GM21515 (cell line): ENCODE measurements around the gene AIP.
"Not testable (repeated sequence)": the region's sequence is repeated elsewhere in the genome, so short reads cannot be mapped to it uniquely, and the experiment has no call there.

Experiments used
- ATAC-seq: cut with Tn5 transposase; IDR thresholded peaks from one replicate; pipeline ENCODE4 v1.9.1; 2021; ENCODE audit not compliant: unreplicated experiment

Gene AIP

GRCh38 chr11:67505605-67506396, 23.0 kb downstream of the AIP start:
- ATAC-seq, result no peak

DNA sequence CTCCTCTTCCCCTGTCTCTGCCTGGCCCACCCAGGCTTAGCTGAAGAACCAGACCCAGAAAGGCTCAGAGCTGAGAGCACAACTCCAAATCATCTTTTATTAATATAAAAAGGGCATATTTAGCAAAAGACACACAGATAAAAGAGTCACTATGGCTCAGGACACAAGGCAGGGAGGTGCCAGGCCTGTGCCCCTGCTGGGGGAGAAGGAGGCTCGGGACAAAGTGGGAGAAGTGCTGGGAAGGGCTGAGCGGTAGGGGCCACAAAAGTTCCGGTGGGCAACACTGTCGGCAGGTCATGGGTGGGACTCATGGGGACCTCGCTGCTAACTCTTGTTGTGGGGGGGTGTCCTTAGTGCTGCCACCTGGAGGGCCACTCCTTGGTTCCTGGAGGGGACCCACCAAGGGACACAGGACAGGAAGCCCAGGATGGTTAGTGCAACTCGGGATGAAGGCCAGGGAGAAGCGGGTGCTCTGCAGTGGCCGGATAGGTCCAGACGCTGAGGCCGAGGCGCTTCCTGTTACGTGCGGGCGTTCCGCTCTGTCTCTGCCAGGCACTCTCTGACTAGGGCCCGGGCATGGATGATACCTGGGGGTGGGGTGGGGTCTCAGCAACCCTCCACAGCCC, 23.7 kb downstream of the AIP start:
- no peak for ATAC-seq

DNA sequence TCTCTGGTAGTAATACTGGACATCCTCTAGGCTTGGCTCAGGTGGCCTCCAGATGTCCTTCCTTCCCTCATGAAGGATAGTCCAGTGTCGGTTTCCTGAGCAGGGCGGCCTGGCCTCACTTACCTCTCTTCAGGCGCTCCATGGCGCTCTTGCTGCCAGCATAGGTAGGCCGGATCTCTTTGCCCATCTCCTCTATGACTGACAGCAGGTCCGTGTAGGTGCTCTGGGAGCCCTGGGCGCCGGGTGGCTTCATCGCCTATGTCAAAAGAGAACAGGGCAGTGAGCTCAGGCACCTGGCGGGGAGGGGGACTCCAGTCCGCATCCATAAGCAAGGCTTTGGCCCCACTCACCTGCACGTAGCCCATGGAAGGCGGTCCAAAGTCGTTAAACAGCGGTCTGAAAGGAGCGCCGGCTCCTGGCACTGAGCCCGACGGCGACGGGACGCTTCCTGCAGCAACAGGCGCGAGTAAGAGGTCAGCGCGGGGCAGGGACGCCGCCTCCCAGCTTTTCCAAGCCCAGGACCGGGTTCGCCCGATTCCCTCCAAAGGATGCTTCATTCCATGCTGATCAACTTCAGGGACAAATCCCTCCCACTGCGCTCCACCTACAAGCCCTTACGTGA, 24.5 kb downstream of the AIP start:
- ATAC-seq, result no peak

- peak; percentile 76 for ATAC-seq
These were observed 25.1 kb downstream of the AIP start, which contains the start of gene CDK2AP2 for GRCh38 chr11:67507864-67508485. TSS of gene CDK2AP2 (minus strand) at chr11:67508162. CDS start at chr11:67508082, 80 bp downstream.

GRCh38 chr11:67508486-67509121, 25.8 kb downstream of the AIP start:
- ATAC-seq, result peak; percentile 32

DNA sequence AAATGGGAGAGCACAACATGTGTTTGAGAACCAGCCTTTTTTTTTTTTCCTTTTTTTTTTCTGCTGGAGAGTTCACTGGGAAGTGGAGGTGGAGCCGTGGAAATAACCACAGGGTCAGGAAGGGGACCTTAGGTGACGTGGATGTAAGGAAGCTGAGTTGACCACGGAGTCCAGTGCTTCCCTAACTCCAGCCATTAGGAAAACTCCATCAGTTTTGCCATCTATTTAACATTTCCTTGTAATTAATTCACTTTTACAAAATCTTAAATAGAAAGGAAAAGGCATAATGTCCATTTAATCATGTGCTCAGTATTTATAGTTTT, 27.2 kb downstream of the AIP start:
- no peak for ATAC-seq

GRCh38 chr11:67511558-67511957, 28.7 kb downstream of the AIP start:
- not testable (repeated sequence) for ATAC-seq

DNA sequence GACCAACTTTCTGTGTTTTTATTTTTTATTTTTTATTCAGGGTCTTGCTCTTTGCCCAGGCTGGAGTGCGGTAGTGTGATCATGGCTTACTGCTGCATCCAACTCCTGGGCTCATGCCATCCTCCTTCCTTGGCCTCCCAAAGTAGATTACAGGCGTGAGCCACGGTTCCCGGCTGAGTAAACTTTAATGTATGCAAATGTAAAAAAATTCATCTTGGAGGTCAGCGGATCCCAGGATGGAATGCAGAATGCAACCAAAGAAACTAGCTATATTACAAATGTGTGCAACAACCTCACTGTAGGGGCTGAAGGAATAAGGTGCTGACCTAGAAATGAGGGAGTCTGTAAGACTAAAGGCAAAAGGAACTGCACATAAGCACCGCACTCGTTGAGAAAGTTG, 31.3 kb downstream of the AIP start:
- ATAC-seq, result no peak

DNA sequence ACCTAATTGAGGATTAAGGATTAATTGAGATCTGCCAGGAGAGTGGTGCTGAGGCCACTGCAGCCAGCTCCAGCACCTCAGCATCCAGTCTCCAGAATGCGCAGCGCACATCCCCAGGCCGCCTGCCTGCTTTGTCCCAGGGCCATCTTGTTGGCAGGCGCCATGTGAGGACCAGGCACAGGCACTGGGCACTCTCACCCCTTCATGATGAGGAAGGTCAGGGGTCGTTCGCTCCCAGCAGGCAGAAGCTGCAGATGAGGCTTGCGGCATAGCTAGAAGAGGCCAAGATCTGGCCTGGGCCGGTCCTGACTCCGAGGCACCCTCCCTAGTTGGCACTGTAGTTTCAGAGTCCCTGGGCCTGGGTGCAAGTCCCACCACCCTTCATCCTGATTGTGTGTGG, 34.0 kb downstream of the AIP start:
- ATAC-seq, result no peak

DNA sequence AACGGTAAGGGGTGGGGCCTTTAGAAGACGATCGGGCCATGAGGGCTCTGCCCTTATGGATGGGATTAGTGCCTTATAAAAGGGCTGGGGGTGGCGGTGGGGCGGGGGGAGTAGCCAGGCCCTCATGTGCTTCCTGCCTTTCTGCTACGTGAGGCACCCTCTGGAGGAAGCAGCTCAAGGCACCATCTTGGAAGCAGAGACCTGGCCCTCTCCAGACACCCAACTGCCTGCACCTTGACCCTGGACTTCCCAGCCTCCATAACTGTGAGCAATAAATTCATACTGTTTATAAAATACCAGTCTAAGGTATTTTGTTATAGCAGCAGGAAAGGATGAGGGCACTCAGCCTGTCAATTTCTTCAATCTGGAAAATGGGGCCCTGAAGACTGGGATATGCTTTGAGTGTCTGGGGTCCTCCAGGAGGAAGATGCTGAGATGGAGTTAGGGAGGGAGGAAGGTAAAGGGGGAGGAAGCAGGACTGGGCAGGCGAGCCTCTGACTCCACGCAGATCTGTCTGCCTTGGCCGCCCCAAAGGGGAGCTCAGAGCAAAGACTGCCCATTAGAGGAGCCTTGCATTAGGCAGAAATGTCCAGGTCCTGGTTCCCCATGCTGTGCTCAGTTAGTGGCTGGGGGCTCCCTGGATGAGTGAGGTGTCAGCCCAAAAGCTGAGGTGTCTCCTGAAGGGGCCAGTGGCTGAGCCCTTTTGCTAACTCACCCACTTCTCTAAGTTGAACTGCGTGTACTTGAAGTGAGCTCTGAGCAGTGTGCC, 35.1 kb downstream of the AIP start:
- no peak for ATAC-seq

DNA sequence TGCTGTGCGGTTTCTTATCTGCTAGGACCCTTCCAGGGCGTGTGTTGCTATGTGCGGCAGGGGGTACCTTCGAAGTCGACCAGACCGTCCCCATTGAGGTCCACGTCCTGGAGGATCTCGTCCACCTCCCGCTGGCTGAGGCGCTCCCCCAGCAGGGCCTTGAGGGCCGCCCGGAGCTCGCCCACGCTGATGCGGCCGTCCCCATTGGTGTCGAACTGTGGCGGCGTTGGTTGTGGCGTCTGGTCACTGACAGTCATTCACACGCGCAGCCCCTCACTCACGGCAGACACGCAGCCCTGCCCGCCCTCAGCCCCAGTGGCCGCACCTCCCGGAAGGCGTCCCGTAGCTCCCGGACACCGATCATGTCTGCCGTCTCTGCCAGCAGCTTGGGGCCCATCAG, 36.9 kb downstream of the AIP start:
- no peak for ATAC-seq

DNA sequence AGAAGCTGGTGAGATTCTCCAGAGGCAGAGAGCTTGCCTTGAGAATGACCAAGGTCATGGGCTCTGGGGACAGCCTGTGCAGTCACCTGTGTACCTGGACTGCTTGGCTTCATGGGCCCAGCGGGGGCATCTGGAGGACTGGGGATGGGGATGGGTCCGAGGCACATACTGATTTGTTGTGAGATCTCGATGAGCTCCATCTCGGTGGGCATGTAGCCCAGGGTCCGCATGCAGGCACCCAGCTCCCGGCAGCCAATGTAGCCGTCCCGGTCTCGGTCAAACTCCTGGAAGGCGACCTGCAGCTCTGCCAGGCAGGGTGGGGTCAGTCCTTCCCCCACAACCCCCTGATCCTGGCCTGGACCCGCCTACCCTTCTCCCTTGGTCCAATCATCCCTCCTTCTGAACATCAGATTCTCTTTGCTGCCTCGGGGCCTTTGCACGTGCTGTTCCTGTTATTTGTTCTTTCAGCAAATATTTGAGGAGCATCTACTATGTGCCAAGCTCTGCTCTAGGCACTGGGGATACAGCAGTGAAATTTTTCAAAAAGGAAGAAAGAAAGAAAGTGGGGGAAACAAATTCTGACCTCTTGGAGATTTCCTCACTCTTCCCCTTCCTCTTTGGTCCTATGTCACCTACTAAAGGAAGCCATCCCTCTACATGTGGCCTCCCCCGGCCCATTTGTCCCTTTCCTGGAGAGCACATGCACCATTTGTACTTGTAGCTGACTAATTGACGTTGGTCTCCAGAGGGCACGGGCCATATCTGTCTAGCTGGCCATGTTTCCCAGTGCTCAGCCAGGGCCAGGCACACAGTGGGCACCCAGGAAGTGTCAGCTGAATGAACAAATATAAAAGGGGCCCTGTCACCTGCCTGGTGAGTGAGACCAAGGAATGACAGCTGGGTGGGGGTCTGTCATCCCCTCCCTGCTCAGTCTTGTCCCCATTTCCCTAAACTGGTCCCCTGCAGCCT, 38.3 kb downstream of the AIP start:
- ATAC-seq, result no peak

DNA sequence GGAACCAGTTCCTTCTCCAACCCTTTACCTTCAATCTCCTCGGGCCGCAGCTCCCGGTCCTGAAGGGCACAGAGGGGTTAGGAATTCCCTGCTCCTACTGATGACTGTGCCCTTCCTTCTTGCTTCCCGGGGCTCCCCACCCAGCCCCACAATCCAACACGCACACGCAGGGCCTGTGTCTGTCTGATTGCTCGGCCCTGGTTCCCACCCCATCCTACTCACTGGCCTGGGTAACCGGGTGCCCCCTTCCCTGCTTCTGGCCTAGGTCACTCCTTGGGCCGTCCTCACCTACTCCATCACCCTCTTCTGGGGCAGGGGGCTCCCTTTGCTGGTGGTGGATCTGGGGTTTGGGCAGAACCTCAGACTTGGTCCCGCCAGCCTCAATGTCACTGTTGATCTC, 39.1 kb downstream of the AIP start:
- no peak for ATAC-seq

GRCh38 chr11:67522338-67522737, 39.5 kb downstream of the AIP start:
- ATAC-seq, result no peak

DNA sequence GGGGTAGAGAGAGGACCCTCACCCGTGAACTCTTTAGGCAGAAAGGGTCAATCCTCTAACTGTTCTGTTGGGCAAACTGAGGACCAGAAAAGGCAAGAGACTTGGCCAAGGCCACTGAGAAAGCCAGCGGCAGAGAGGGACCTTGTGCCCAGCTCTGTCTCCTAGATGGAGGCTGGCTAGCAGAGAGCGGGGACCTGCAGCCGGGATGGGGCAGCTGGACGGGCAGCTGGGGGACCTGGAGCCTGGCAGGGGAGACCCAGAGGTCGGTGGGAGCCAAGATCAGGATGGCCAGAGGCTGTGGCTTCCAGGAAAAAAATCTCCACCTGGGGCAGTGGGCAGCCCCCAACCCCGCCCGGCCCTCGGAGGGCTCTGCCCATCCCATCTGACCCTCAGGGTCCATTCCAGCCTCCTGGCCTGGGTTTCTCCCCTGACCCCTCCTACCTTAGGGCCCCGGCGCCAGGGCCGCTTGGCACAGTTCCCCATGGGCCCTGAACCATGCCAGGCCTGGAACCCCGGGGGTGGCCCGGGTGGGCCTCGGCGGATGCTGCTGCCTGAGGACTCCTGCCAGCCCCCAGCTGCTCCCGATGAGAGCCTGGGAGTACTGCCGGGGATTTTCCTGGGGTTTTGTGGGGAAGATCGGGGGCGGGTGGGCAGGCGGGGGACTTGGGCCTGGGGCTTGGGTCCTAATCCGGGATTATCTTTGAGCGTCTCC, 40.2 kb downstream of the AIP start, which contains the start of gene CABP2:
Gene CABP2 (minus strand): TSS at position 603 of the 712 bp plus-strand sequence. CDS start 120 bp downstream, at position 483.
- ATAC-seq, result no peak

GRCh38 chr11:67523556-67524479, 41.0 kb downstream of the AIP start:
- no peak for ATAC-seq

DNA sequence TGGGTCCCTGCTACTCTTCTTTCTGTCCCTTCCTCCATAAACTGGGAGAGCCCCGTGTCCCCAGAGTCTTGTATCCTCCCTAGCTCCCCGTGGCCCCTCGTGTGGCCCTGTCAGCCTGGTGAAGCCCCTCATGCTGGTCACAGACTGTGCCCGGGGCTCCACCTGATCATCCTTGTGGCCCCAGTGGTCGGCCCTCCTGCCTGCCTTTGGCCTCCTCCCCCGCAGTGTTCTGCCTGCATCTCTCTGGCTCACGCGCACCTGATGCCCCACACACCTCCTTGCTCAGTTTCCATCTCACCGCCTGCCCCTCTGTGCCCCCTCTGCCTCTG, 41.6 kb downstream of the AIP start:
- no peak for ATAC-seq
